Adrenal gland (tissue), 12 donors: ENCODE results near the gene PCDHA5. TPM values are rescaled to one million over a fixed set of nuclear protein-coding genes. Genes with fewer than 3 reads are reported as not detected.
"Not testable (repeated sequence)": the region's sequence is repeated elsewhere in the genome, so short reads cannot be mapped to it uniquely, and the experiment has no call there.

Source experiments
- DNase-seq, 7 donors: peaks; one replicate each; pipeline ENCODE4 v3.0.0-alpha.2; 2019 to 2020
- H3K27ac ChIP-seq, 5 donors: fragments of 200-600 bp; sonication (generic) in 4 of 5; 1 replicate in 3 of 5; 2 replicates in 2 of 5; pipeline versions ENCODE4 v1.5.1 to v1.8.0; 2016 to 2020; ENCODE audit warnings: mild to moderate bottlenecking in 1 of 5
- H3K27me3 ChIP-seq: fragments of 200-600 bp; 2 replicates; pipeline ENCODE4 v1.8.0; 2021
- H3K36me3 ChIP-seq, 2 donors: fragments of 200-600 bp; replicated peaks in 1 of 2; 1 replicate in 1 of 2; 2 replicates in 1 of 2; pipeline versions ENCODE4 v1.5.1 to v1.8.0; 2018 to 2022
- H3K4me1 ChIP-seq, 2 donors: fragments of 200-600 bp; replicated peaks in 1 of 2; 1 replicate in 1 of 2; 2 replicates in 1 of 2; pipeline versions ENCODE4 v1.5.1 to v1.8.0; 2018 to 2021
- H3K4me3 ChIP-seq, 4 donors: fragments of 200-600 bp; sonication (generic) in 3 of 4; one replicate each; pipeline ENCODE4 v1.5.1; 2016 to 2018
- H3K9me3 ChIP-seq, 3 donors: fragments of 200-600 bp; sonication (generic) in 1 of 3; replicated peaks in 1 of 3; 1 replicate in 2 of 3; 2 replicates in 1 of 3; pipeline versions ENCODE4 v1.5.1 to v1.8.0; 2016 to 2021
- POLR2A ChIP-seq, 2 donors: fragments of 450-650 bp; IDR thresholded peaks; one replicate each; pipeline ENCODE4 v1.6.1; 2017; ENCODE audit warnings: antibody characterized with exemption in 2 of 2, mild to moderate bottlenecking in 2 of 2, moderate library complexity in 1 of 2
- WGBS, 4 donors: extraction: QIAGEN DNeasy Blood & Tissue Kit in 2 of 4; methylation state at CpG; one replicate each; pipeline versions ENCODE4 v1.1.5 to v1.1.7; 2013 to 2017; 5-methylcytosine and 5-hydroxymethylcytosine counted together
- intact Hi-C, 2 donors: fragments of 100-400 bp; cut with DNase I; formaldehyde crosslinking; loops; one replicate each; pipeline versions ENCODE4 v1.14.1 to v1.15.0; 2022 to 2023
- polyA plus RNA-seq, 3 donors: library from polyadenylated mRNA; stranded (reverse); fragments of 200-250 nt in 2 of 3; fragments of 350-450 nt in 1 of 3; fragmentation: Illumina TruSeq in 1 of 3; extraction: RNeasy Lipid Tissue Mini Kit (QIAGEN cat#74804) in 1 of 3; gene quantifications; one replicate each; pipeline ENCODE4 v1.2.3, GENCODE V29; 2013 to 2014
- total RNA-seq, 9 donors: library from RNA; depleted of rRNA in 4 of 9; stranded (reverse); fragments of >200 nt in 4 of 9; fragments of 120-200 nt in 1 of 9; fragmentation: NEBNext Ultra II Directional in 1 of 9; extraction: Animal tissue kit (Norgen Biotek cat#: 25700) in 1 of 9; gene quantifications; one replicate each; pipeline versions ENCODE4 v1.1.0 to v1.2.4, GENCODE V29; 2013 to 2023
- TF ChIP-seq, protein P1 (sequence below), 6 experiments: fragments of 450-650 bp in 4 of 6; fragments of 200-600 bp in 2 of 6; sonication (generic) in 1 of 6; IDR thresholded peaks; 1 replicate in 5 of 6; 2 replicates in 1 of 6; pipeline versions ENCODE4 v1.5.1 to v1.8.0; 2016 to 2021; ENCODE audit warnings: antibody characterized with exemption in 6 of 6, mild to moderate bottlenecking in 2 of 6, moderate library complexity in 1 of 6
- donor health status: healthy with polysubstance abuse.
- donor health status: Bipolar disorder and iron deficiency.
- donor health status: DM: yes; HTN: yes; CAD: no.
- donor health status: DM: no; HTN: no; CAD: no.
- donor health status: DM: no; HTN: no; CAD: no.
- donor health status: DM: yes; HTN: yes; CAD: no.

The PCDHA5 gene
- total and polyA plus RNA-seq, 12 donors: 0.07 to 0.67 (median 0.17) TPM; not detected in 2

- Histone ChIP-seq H3K36me3 (no peaks in the 10 kb centered on the region), H3K27ac (no peak within 1 kb of the TSS), H3K4me1 (no peaks in the 10 kb centered on the region), H3K9me3 (no peaks in the 10 kb centered on the region), H3K27me3 (peaks cover 21% of the 10 kb centered on the region), H3K4me3 (no peak within 1 kb of the TSS)
- intact Hi-C loops: no loop called here
- WGBS, 4 donors: 5 to 14% (median 8%) methylated on average over 8 of the region's 8 CpGs
- TF ChIP-seq POLR2A (IDR thresholded peaks at IDR 0.05): no peak
- TF ChIP-seq, protein P1, sequence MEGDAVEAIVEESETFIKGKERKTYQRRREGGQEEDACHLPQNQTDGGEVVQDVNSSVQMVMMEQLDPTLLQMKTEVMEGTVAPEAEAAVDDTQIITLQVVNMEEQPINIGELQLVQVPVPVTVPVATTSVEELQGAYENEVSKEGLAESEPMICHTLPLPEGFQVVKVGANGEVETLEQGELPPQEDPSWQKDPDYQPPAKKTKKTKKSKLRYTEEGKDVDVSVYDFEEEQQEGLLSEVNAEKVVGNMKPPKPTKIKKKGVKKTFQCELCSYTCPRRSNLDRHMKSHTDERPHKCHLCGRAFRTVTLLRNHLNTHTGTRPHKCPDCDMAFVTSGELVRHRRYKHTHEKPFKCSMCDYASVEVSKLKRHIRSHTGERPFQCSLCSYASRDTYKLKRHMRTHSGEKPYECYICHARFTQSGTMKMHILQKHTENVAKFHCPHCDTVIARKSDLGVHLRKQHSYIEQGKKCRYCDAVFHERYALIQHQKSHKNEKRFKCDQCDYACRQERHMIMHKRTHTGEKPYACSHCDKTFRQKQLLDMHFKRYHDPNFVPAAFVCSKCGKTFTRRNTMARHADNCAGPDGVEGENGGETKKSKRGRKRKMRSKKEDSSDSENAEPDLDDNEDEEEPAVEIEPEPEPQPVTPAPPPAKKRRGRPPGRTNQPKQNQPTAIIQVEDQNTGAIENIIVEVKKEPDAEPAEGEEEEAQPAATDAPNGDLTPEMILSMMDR (IDR thresholded peaks at IDR 0.05): no peak
- DNase-seq: no peak
Observed at GRCh38 chr5:140833993-140834392, 12.6 kb downstream of the PCDHA5 start, which contains the start of gene PCDHA7. Gene PCDHA7 (plus strand): TSS chr5:140834269. CDS start chr5:140834384, 115 bp downstream.

DNA sequence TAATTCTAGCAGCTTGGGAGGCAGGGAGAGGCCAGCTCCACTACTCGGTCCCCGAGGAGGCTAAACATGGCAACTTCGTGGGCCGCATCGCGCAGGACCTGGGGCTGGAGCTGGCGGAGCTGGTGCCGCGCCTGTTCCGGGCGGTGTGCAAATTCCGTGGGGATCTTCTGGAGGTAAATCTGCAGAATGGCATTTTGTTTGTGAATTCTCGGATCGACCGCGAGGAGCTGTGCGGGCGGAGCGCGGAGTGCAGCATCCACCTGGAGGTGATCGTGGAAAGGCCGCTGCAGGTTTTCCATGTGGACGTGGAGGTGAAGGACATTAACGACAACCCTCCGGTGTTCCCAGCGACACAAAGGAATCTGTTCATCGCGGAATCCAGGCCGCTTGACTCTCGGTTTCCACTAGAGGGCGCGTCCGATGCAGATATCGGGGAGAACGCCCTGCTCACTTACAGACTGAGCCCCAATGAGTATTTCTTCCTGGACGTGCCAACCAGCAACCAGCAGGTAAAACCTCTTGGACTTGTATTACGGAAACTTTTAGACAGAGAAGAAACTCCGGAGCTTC, 13.1 kb downstream of the PCDHA5 start:
- H3K27ac ChIP-seq, H3K36me3 ChIP-seq, intact Hi-C loops, H3K9me3 ChIP-seq, H3K4me1 ChIP-seq, H3K4me3 ChIP-seq, DNase-seq: not testable (repeated sequence)
- 16 to 20% (median 18%) methylated on average over 19 to 26 of the region's 38 CpGs for WGBS, 4 donors
- peaks cover 21% of the 10 kb centered on the region for H3K27me3 ChIP-seq

GRCh38 chr5:140835622-140836510, 14.5 kb downstream of the PCDHA5 start:
- Histone ChIP-seq H3K27me3 (peaks cover 21% of the 10 kb centered on the region), H3K36me3 (no peaks in the 10 kb centered on the region), H3K9me3 (no peaks in the 10 kb centered on the region), H3K4me1 (no peaks in the 10 kb centered on the region), H3K27ac (no peak overlapping the region), H3K4me3 (no peak overlapping the region)
- intact Hi-C loops: no loop called here
- no peak for TF ChIP-seq POLR2A (IDR thresholded peaks at IDR 0.05)
- TF ChIP-seq, protein P1 (IDR thresholded peaks at IDR 0.05): no peak
- WGBS, 4 donors: 32 to 49% (median 38%) methylated on average over 24 to 103 of the region's 103 CpGs
- DNase-seq: no peak

DNA sequence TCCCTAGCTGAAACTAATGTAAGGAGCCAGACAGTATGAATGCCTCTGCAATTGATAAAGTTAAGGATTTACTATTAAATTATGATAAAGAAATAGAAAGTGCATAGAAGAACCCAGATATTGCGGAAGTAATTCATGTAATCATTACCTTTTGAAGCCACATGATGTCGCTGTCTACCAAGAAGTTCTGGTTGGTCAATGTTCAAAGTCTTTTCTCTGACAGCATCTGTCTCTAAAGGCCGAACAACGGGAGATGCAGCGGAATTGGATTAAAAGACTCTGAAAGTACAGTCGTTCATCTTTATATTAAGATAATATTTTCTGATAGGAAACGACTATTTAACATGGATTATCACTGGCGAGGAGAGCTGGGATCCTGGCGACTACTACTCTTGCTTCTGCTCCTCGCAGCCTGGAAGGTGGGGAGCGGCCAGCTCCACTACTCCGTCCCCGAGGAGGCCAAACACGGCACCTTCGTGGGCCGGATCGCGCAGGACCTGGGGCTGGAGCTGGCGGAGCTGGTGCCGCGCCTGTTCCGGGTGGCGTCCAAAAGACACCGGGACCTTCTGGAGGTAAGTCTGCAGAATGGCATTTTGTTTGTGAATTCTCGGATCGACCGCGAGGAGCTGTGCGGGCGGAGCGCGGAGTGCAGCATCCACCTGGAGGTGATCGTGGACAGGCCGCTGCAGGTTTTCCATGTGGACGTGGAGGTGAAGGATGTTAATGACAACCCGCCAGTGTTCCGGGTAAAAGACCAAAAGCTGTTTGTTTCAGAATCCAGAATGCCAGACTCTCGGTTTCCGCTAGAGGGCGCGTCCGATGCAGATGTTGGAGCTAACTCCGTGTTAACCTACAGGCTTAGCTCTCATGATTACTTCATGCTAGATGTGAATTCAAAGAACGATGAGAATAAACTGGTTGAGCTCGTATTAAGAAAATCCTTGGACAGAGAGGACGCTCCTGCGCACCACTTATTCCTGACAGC, 19.9 kb downstream of the PCDHA5 start, which contains the start of gene PCDHA8:
TSS of gene PCDHA8 (plus strand) at position 210 of the 985 bp plus-strand sequence. CDS start at position 345, 135 bp downstream.
- Histone ChIP-seq H3K27ac (no peak within 1 kb of the TSS), H3K4me3 (peak within 1 kb of the TSS in 1 of 4 donors; percentile 23), H3K36me3 (no peaks in the 10 kb centered on the region), H3K27me3 (peaks cover 5% of the 10 kb centered on the region), H3K4me1 (no peaks in the 10 kb centered on the region), H3K9me3 (peaks cover 0 to 13% (median 0%) of the 10 kb centered on the region in 3 donors)
- intact Hi-C loops: no loop called here
- no peak for DNase-seq
- WGBS, 4 donors: 13 to 26% (median 21%) methylated on average over 19 to 47 of the region's 47 CpGs
- TF ChIP-seq, protein P1 (IDR thresholded peaks at IDR 0.05): no peak
- TF ChIP-seq POLR2A (IDR thresholded peaks at IDR 0.05): no peak
